ENCODE results near the gene RIPOR3. TPM values are rescaled to one million over a fixed set of nuclear protein-coding genes. Genes with fewer than 3 reads are reported as not detected.

Gene RIPOR3, protein sequence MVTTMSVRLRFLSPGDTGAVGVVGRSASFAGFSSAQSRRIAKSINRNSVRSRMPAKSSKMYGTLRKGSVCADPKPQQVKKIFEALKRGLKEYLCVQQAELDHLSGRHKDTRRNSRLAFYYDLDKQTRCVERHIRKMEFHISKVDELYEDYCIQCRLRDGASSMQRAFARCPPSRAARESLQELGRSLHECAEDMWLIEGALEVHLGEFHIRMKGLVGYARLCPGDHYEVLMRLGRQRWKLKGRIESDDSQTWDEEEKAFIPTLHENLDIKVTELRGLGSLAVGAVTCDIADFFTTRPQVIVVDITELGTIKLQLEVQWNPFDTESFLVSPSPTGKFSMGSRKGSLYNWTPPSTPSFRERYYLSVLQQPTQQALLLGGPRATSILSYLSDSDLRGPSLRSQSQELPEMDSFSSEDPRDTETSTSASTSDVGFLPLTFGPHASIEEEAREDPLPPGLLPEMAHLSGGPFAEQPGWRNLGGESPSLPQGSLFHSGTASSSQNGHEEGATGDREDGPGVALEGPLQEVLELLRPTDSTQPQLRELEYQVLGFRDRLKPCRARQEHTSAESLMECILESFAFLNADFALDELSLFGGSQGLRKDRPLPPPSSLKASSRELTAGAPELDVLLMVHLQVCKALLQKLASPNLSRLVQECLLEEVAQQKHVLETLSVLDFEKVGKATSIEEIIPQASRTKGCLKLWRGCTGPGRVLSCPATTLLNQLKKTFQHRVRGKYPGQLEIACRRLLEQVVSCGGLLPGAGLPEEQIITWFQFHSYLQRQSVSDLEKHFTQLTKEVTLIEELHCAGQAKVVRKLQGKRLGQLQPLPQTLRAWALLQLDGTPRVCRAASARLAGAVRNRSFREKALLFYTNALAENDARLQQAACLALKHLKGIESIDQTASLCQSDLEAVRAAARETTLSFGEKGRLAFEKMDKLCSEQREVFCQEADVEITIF
- not detected for total RNA-seq

DNA sequence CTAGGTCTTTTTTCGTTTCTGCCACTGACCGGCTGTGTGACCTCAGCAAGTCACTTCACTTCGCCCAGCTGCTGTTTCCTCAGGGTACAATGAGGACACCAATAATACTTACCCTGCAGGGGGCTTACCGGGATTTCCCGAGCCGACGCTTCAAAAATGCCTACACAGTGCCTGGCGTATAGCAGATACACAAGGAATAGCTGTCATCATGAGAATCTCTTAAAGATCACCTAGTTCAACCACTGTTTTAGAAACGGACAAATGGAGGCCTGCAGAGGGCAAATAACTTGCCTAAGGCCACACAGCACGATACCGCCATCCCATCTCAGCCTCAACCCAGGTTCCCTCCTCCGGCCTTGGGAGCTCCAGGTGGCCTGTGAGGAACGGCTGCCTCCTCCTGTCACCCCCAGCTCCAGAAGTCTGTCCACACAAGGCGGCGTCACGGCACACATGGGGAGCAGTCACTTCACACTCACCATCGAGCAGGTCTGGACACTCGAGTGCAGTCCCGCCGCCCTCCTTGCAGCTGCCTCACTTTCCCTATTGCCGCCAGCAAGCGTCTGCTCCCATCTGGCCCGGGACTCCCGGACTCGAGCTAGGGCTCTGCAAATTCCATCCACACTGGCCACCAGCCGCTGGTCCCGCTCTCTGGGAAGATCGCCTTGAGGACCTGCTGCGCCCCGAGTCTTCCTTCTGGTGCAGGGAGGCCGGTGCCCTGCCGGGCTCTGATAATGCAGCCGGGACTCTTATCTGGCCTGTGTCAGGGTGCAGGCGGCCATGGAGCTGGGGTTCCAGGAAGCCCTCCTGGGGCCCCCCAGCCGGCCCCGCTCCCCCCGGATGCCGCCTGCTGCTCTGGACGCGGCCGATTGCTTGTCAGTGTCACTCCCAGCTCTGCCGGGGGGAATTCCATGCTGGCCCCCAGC lies at the start of gene RIPOR3:
Gene RIPOR3, minus strand, starts transcription at position 893 of the 923 bp plus-strand sequence. Its CDS starts 414 bp downstream, at position 479.
- CTCF ChIA-PET = no interaction called here
- H3K27ac Mint-ChIP-seq = no peak within 1 kb of the TSS

GRCh38 chr20:50737352-50737751 lies 46.0 kb upstream of the RIPOR3 start:
- intact Hi-C loops (cut with micrococcal nuclease) = loop anchor here (10.0 kb wide), 1 partner anchor 623 kb away; the partner anchor contains the start of gene UBE2V1
- no peak overlapping the region for H3K27ac Mint-ChIP-seq
- no peak for DNase-seq
- peaks cover 10% of the 10 kb centered on the region for H3K36me3 Mint-ChIP-seq (ENCODE audit: low read depth)
- CTCF ChIA-PET = interaction anchor here (1.8 kb wide), 1 partner anchor 12 kb away, joined by 7 read pairs; no protein-coding TSS in a partner anchor
- H3K9me3 Mint-ChIP-seq = no peaks in the 10 kb centered on the region
- peaks cover 37% of the 10 kb centered on the region for H3K4me1 Mint-ChIP-seq (ENCODE audit: low read depth)
- no peaks in the 10 kb centered on the region for H3K27me3 Mint-ChIP-seq (ENCODE audit: low read depth)
- H3K4me3 Mint-ChIP-seq = no peak overlapping the region

More for the DNA sequence above, at the start of gene RIPOR3:
- peak within 1 kb of the TSS; percentile 0 for H3K4me3 Mint-ChIP-seq
- H3K36me3 Mint-ChIP-seq (ENCODE audit: low read depth) = no peaks in the 10 kb centered on the region
- no peak for DNase-seq
- H3K4me1 Mint-ChIP-seq (ENCODE audit: low read depth) = peaks cover 18% of the 10 kb centered on the region
- H3K27me3 Mint-ChIP-seq (ENCODE audit: low read depth) = peaks cover 48% of the 10 kb centered on the region
- no peaks in the 10 kb centered on the region for H3K9me3 Mint-ChIP-seq
- intact Hi-C loops (cut with micrococcal nuclease) = no loop called here

GRCh38 chr20:50735813-50736212 lies 44.5 kb upstream of the RIPOR3 start:
- CTCF ChIA-PET = interaction anchor here (0.7 to 1.2 kb wide), 2 partner anchors 14 to 193 kb away, joined by 3 to 4 read pairs; no protein-coding TSS in a partner anchor
- no peak overlapping the region for H3K4me3 Mint-ChIP-seq
- no peaks in the 10 kb centered on the region for H3K9me3 Mint-ChIP-seq
- H3K4me1 Mint-ChIP-seq (ENCODE audit: low read depth) = peaks cover 35% of the 10 kb centered on the region
- intact Hi-C loops (cut with micrococcal nuclease) = loop anchor here (10.0 kb wide), 1 partner anchor 621 kb away; the partner anchor contains the start of gene UBE2V1
- no peak for DNase-seq
- H3K27me3 Mint-ChIP-seq (ENCODE audit: low read depth) = no peaks in the 10 kb centered on the region
- H3K36me3 Mint-ChIP-seq (ENCODE audit: low read depth) = peaks cover 8% of the 10 kb centered on the region
- no peak overlapping the region for H3K27ac Mint-ChIP-seq

DNA sequence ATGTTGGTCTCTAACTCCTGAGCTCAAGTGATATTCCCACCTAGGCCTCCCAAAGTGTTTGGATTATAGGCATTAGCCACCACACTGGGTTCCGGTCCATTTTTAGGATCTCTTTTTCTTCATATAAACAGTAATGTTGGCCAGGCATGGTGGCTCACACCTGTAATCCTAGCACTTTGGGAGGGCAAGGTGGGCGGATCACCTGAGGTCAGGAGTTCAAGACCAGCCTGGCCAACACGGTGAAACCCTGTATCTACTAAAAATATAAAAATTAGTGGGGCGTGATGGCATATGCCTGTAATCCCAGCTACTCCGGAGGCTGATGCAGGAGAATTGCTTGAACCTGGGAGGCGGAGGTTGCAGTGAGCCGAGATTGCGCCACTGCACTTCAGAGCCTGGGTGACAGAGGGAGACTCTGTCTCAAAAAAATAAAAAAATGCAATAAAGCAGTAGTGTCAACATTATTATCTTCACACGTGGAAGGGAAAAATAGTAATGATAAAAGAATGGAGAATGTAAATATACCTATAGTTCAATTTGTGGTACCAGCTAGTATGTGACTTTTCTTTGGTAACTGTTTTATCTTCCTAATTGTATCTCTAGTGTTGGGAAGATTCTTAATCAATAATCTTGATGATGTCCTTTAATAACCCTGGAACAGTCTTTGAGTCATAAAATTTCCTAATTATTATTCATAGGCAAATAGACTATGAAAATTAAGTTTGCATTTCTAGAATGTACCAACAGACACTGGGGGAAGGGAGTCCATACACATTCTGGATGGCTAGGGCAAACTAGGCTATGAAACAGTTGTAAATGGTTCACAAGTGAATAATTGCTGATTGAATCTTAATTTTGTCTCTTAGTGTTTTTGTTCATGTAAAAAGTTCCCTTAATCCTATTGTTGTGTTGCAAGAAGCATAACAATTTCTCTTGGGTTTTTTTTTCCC lies 43.7 kb upstream of the RIPOR3 start:
- CTCF ChIA-PET = interaction anchor here (0.6 to 1.2 kb wide), 3 partner anchors 15 to 194 kb away, joined by 3 to 4 read pairs (median 3); no protein-coding TSS in a partner anchor
- H3K36me3 Mint-ChIP-seq (ENCODE audit: low read depth) = peaks cover 8% of the 10 kb centered on the region
- no peak for DNase-seq
- H3K4me3 Mint-ChIP-seq = no peak overlapping the region
- no peaks in the 10 kb centered on the region for H3K9me3 Mint-ChIP-seq
- intact Hi-C loops (cut with micrococcal nuclease) = loop anchor here (5.0 to 10.0 kb wide), 4 partner anchors 243 to 747 kb away; partner anchors contain the start of genes CEBPB and UBE2V1
- peaks cover 37% of the 10 kb centered on the region for H3K4me1 Mint-ChIP-seq (ENCODE audit: low read depth)
- no peaks in the 10 kb centered on the region for H3K27me3 Mint-ChIP-seq (ENCODE audit: low read depth)
- no peak overlapping the region for H3K27ac Mint-ChIP-seq

GRCh38 chr20:50733644-50734349 lies 42.5 kb upstream of the RIPOR3 start:
- no peak overlapping the region for H3K4me3 Mint-ChIP-seq
- H3K27ac Mint-ChIP-seq = no peak overlapping the region
- no peak for DNase-seq
- CTCF ChIA-PET = no interaction called here
- no peaks in the 10 kb centered on the region for H3K9me3 Mint-ChIP-seq
- peaks cover 32% of the 10 kb centered on the region for H3K4me1 Mint-ChIP-seq (ENCODE audit: low read depth)
- intact Hi-C loops (cut with micrococcal nuclease) = loop anchor here (5.0 to 10.0 kb wide), 4 partner anchors 241 to 749 kb away; partner anchors contain the start of genes CEBPB and UBE2V1
- peaks cover 2% of the 10 kb centered on the region for H3K36me3 Mint-ChIP-seq (ENCODE audit: low read depth)
- H3K27me3 Mint-ChIP-seq (ENCODE audit: low read depth) = no peaks in the 10 kb centered on the region

- Mint-ChIP-seq H3K4me3 (peak overlapping the region; percentile 86), H3K27me3 (ENCODE audit: low read depth) (no peaks in the 10 kb centered on the region), H3K4me1 (ENCODE audit: low read depth) (peaks cover 37% of the 10 kb centered on the region), H3K36me3 (ENCODE audit: low read depth) (peaks cover 2% of the 10 kb centered on the region), H3K9me3 (no peaks in the 10 kb centered on the region), H3K27ac (peak overlapping the region; percentile 53)
- no peak for DNase-seq
- intact Hi-C loops (cut with micrococcal nuclease) = loop anchor here (1.0 to 10.0 kb wide), 7 partner anchors 12 to 750 kb away; partner anchors contain the start of genes ADNP, BCAS4, CEBPB and UBE2V1
- CTCF ChIA-PET = interaction anchor here (0.6 to 2.1 kb wide), 3 partner anchors 17 to 85 kb away, joined by 3 to 13 read pairs (median 5); no protein-coding TSS in a partner anchor
These were observed 40.8 kb upstream of the RIPOR3 start for GRCh38 chr20:50731930-50732690.

DNA sequence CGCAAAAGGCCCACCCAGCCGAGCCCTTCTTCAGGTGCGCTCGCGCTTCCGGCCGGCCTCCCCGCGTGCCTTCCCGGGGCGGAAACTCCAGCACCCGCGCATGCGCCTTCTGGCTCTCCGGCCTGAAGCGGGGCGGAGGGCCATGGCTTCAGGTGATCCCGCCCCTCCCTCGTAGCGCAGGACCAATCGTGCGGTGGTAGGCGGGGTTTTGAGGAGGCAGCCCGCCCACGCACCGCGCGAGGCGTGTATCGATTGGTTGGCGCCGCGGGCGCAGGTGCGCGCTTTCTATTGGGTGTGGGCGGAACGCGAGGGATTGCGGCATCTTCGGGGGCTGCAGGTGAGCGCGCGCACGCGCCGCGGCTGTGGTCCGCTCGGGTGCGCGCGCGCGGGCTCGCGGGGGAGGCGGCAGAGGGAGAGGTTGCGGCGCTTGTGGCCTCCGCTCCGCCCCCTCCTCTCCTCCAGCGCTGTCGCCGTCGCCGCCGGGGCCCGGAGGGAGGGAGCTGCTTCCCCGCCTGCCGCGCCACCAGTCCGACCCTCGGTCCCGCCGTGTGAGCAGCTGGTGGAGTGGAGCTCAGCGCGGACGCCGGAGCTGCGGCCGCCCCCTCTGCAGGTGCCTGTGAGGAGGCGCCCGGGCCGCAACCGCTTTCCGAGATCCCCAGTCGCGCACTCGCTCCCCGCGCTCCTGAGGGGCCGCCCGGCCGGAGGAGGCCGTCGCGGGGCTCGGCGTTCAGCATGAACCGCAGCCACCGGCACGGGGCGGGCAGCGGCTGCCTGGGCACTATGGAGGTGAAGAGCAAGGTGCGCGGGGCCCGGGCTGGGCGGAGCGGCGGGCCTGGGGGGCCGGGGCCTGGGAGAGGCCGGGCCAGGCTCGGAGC lies 40.0 kb upstream of the RIPOR3 start, which contains the start of gene PARD6B:
Gene PARD6B, plus strand, starts transcription at position 526 of the 875 bp plus-strand sequence. Its CDS starts 207 bp downstream, at position 733.
- intact Hi-C loops (cut with micrococcal nuclease) = loop anchor here (1.0 to 10.0 kb wide), 7 partner anchors 13 to 751 kb away; partner anchors contain the start of genes ADNP, BCAS4, CEBPB and UBE2V1

DNA sequence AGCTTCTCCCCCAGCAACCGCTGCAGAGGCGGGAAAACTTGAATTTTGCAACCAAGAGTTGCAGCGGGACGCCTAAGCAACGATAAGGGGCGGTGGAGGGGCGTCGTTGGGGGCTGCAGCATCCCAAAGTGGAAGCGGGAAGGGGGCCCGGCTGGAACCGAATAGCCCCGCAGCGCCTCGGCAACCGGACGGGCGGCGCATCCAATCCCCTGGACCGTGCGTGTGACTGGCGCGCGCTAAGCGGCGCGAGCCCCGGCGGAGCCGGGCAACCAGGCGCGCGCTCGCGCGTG lies 39.4 kb upstream of the RIPOR3 start:
- no peak for DNase-seq
- intact Hi-C loops (cut with micrococcal nuclease) = loop anchor here (1.0 to 10.0 kb wide), 7 partner anchors 14 to 752 kb away; partner anchors contain the start of genes ADNP, BCAS4, CEBPB and UBE2V1
- CTCF ChIA-PET = interaction anchor here (2.7 kb wide), 1 partner anchor 19 kb away, joined by 12 read pairs; no protein-coding TSS in a partner anchor
- H3K4me3 Mint-ChIP-seq = peak overlapping the region; percentile 86
- H3K9me3 Mint-ChIP-seq = no peaks in the 10 kb centered on the region
- no peaks in the 10 kb centered on the region for H3K36me3 Mint-ChIP-seq (ENCODE audit: low read depth)
- H3K4me1 Mint-ChIP-seq (ENCODE audit: low read depth) = peaks cover 42% of the 10 kb centered on the region
- no peaks in the 10 kb centered on the region for H3K27me3 Mint-ChIP-seq (ENCODE audit: low read depth)
- peak overlapping the region; percentile 46 for H3K27ac Mint-ChIP-seq

More for the DNA sequence above, 40.0 kb upstream of the RIPOR3 start, which contains the start of gene PARD6B:
- peaks cover 45% of the 10 kb centered on the region for H3K4me1 Mint-ChIP-seq (ENCODE audit: low read depth)
- CTCF ChIA-PET = interaction anchor here (0.6 to 2.1 kb wide), 3 partner anchors 18 to 86 kb away, joined by 3 to 13 read pairs (median 5); no protein-coding TSS in a partner anchor
- H3K9me3 Mint-ChIP-seq = no peaks in the 10 kb centered on the region
- no peaks in the 10 kb centered on the region for H3K27me3 Mint-ChIP-seq (ENCODE audit: low read depth)
- peaks cover 2% of the 10 kb centered on the region for H3K36me3 Mint-ChIP-seq (ENCODE audit: low read depth)
- peak within 1 kb of the TSS; percentile 86 for H3K4me3 Mint-ChIP-seq
- peak within 1 kb of the TSS; percentile 70 for H3K27ac Mint-ChIP-seq
- peak; percentile 100 for DNase-seq

Data from activated naive CD4-positive, alpha-beta T cell treated with anti-CD3 and anti-CD28 coated beads for 36 hours (primary cell).